Measurements from ENCODE around the gene PRAMEF5.
"Not testable (repeated sequence)": the region's sequence is repeated elsewhere in the genome, so short reads cannot be mapped to it uniquely, and the experiment has no call there.

PRAMEF5 gene

DNA sequence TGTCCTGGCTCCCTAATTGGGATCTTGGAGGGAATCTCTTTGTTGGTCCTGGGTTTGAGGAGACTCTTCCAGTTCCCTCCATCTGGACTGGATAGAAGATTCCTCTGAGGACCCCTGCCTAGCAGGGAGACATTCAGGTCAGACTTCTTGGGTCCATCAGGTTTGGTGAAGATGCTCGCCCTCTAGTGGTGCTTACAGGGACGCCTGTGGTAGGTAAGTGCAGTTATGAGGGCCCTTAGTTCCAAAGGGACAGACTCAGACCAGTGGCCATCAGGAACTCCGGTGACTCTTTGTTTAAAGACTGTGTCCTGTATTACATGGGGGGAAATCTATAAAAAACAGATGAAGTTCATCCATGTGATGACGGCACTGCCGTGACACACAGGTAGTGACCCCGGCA is 23.0 kb downstream of the PRAMEF5 start:
- not testable (repeated sequence) for DNase-seq (ENCODE audit: low read depth)

DNA sequence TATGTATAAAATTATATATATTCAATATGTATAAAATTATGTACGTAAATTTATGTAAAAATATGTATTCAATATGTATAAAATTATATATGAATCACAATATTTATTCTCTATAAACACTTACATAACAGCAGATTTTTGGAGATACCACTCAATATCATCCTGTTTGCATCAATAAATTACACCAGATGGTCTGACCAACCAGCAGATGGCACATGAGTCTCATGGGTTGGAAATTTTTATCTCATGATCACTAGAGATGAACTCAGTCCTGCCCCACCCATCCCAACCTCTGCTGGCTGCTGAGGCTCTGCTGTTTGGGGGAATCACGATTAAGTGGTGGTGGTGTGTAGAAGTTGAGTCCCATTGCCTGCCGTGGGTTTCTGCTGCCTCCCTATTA is 25.6 kb downstream of the PRAMEF5 start:
- not testable (repeated sequence) for DNase-seq (ENCODE audit: low read depth)

DNA sequence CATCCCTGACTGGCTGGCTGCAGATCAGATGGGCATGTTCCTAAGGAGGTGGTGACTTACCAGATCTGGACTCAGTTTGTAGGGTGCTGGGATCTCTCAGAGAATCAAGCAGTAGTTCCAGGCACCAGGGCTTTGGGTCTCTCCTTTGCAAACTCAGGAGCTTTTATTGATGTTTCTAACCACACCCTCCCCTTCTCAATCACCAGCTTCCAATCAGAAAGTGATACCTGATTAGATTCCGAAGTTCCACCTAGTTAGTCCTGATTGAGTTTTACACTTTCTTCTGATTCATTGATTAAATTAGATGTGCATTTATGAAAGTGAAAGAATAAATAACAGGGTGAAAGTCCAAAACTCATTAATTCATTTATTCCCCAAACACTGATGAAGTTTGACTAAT is 31.0 kb downstream of the PRAMEF5 start, which contains the start of gene PRAMEF8:
Gene PRAMEF8 (minus strand): TSS at position 101 of the 400 bp plus-strand sequence. CDS start 1,046 bp downstream, outside the sequence.
- DNase-seq (ENCODE audit: low read depth): not testable (repeated sequence)

DNA sequence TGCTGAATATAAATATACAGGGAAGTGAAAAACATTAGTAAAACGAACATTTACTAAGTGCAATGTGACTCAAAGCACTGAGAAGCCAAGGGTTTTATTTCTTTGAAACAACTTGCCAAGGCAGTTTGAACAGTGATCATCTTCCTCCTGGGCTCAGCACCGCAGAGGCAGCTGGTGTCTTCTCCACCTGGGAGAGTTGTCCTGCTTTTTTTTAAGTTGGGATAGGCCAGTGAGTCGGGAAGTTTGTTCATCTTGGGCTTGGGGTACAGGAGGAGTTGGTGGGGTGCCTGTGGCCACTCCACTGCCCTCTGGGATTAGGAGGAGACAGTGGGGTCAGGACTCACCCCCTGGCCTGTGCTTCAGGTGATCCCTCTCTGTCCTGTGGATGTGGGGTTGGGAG is 35.0 kb downstream of the PRAMEF5 start:
- DNase-seq (ENCODE audit: low read depth): not testable (repeated sequence)

GRCh38 chr1:13297216-13297931 is 43.4 kb downstream of the PRAMEF5 start:
- DNase-seq (ENCODE audit: low read depth): not testable (repeated sequence)

- DNase-seq (ENCODE audit: low read depth): not testable (repeated sequence)
Measured at GRCh38 chr1:13298699-13299098, 44.7 kb downstream of the PRAMEF5 start.

GRCh38 chr1:13302197-13302596 is 48.2 kb downstream of the PRAMEF5 start:
- DNase-seq (ENCODE audit: low read depth): not testable (repeated sequence)

- DNase-seq (ENCODE audit: low read depth): not testable (repeated sequence)
Measured at GRCh38 chr1:13303239-13303638, 49.2 kb downstream of the PRAMEF5 start, which contains the start of gene PRAMEF33. TSS of gene PRAMEF33 (plus strand) at chr1:13303539. CDS start at chr1:13305955, 2,416 bp downstream.

Measured in stimulated activated CD8-positive, alpha-beta memory T cell treated with anti-CD3 and anti-CD28 coated beads, Interleukin-4, amount 100 ng/mL, for 24 hours (primary cell).